SK-N-MC (cell line): ENCODE data around the gene SLC12A3.

Source experiments
- EZH2 ChIP-seq: fragments of 200-600 bp; sonication (generic); IDR thresholded peaks from one replicate; pipeline ENCODE4 v1.6.1; 2017; ENCODE audit warnings: antibody characterized with exemption
- POLR2AphosphoS5 ChIP-seq: IDR thresholded peaks from 2 replicates; pipeline ENCODE4 v1.6.1; 2012; ENCODE audit warnings: mild to moderate bottlenecking, low read depth, low read length, borderline replicate concordance

DNA sequence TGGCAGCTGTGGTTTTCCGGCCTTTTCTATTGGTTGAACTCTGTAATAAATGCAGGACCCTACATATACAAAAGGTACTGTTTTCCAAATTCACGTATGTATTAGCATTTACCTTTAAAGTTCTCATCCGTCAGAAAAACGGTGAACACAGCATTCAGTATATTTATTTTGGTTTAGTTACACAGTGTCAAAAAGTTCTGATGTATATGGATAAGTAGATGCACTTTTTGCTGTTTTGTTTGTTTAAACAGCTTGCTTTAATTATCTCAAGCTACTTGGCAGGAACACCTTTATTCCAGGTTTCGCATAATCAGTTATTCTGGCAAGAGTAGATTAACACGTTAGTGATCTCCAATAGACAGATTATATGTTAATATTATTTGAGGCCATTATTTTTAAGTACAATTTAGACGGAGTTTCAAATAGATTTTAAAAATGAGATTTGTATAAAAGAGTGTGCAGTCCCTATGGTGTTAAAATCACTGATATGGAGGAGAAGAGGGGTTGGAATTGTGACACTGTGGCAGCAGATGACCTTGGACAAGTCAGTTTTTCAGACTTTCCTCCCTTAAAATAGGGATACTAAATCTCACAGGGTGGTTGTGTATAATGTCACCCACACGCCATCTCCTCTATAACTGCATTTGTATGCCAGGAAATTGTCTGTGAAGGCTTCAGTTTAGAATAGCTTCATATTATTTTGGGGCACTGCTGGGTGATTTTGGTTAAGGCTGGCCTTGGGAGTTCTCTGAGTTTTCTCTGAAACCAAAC is 69.0 kb downstream of the SLC12A3 start:
- TF ChIP-seq EZH2 (no peak), POLR2AphosphoS5 (no peak)
